ENCODE measurements around the gene CCDC170.
"Not testable (repeated sequence)": the region's sequence is repeated elsewhere in the genome, so short reads cannot be mapped to it uniquely, and the experiment has no call there.

Gene CCDC170

GRCh38 chr6:151493804-151494234, at the start of gene CCDC170:
Gene CCDC170 (plus strand): TSS chr6:151494017. CDS start chr6:151494129, 112 bp downstream.
- TF ChIP-seq POLR2A (IDR thresholded peaks at IDR 0.05; ENCODE audit: low read depth, low read length) = no peak
- DNase-seq (ENCODE audit: insufficient read length, low spot score) (no peak), FAIRE-seq (no peak)

- FAIRE-seq (no peak), DNase-seq (ENCODE audit: insufficient read length, low spot score) (no peak)
- no peak for TF ChIP-seq POLR2A (IDR thresholded peaks at IDR 0.05; ENCODE audit: low read depth, low read length)
Measured at GRCh38 chr6:151445482-151445881, 48.3 kb upstream of the CCDC170 start.

GRCh38 chr6:151447237-151447636, 46.6 kb upstream of the CCDC170 start:
- FAIRE-seq (no peak), DNase-seq (ENCODE audit: insufficient read length, low spot score) (no peak)
- TF ChIP-seq POLR2A (IDR thresholded peaks at IDR 0.05; ENCODE audit: low read depth, low read length) = no peak

GRCh38 chr6:151448623-151449022, 45.2 kb upstream of the CCDC170 start:
- FAIRE-seq (no peak), DNase-seq (ENCODE audit: insufficient read length, low spot score) (no peak)
- TF ChIP-seq POLR2A (IDR thresholded peaks at IDR 0.05; ENCODE audit: low read depth, low read length) = no peak

GRCh38 chr6:151450928-151451327, 42.9 kb upstream of the CCDC170 start:
- not testable (repeated sequence) for DNase-seq (ENCODE audit: insufficient read length, low spot score); FAIRE-seq

- TF ChIP-seq POLR2A (IDR thresholded peaks at IDR 0.05; ENCODE audit: low read depth, low read length) = no peak
- no peak for FAIRE-seq
- no peak for DNase-seq (ENCODE audit: insufficient read length, low spot score)
Measured at GRCh38 chr6:151451417-151451949, 42.3 kb upstream of the CCDC170 start.

- DNase-seq (ENCODE audit: insufficient read length, low spot score) (peak; percentile 90), FAIRE-seq (peak; percentile 86)
- peak; percentile 88 for TF ChIP-seq POLR2A (IDR thresholded peaks at IDR 0.05; ENCODE audit: low read depth, low read length)
Measured at GRCh38 chr6:151451950-151452749, 41.7 kb upstream of the CCDC170 start, which contains the start of gene RMND1. Gene RMND1 (minus strand): TSS chr6:151452126. CDS start chr6:151445811, 6,315 bp downstream.

- no peak for TF ChIP-seq POLR2A (IDR thresholded peaks at IDR 0.05; ENCODE audit: low read depth, low read length)
- DNase-seq (ENCODE audit: insufficient read length, low spot score) (no peak), FAIRE-seq (no peak)
Measured at GRCh38 chr6:151452750-151453427, 40.9 kb upstream of the CCDC170 start.

GRCh38 chr6:151455751-151456398, 37.9 kb upstream of the CCDC170 start:
- FAIRE-seq; DNase-seq (ENCODE audit: insufficient read length, low spot score): not testable (repeated sequence)

- no peak for TF ChIP-seq POLR2A (IDR thresholded peaks at IDR 0.05; ENCODE audit: low read depth, low read length)
- DNase-seq (ENCODE audit: insufficient read length, low spot score) (no peak), FAIRE-seq (no peak)
Measured at GRCh38 chr6:151461673-151462072, 32.1 kb upstream of the CCDC170 start.

GRCh38 chr6:151464702-151465101, 29.1 kb upstream of the CCDC170 start:
- FAIRE-seq = no peak
- TF ChIP-seq POLR2A (IDR thresholded peaks at IDR 0.05; ENCODE audit: low read depth, low read length) = no peak
- no peak for DNase-seq (ENCODE audit: insufficient read length, low spot score)

- DNase-seq (ENCODE audit: insufficient read length, low spot score) = no peak
- no peak for TF ChIP-seq POLR2A (IDR thresholded peaks at IDR 0.05; ENCODE audit: low read depth, low read length)
- FAIRE-seq = no peak
Measured at GRCh38 chr6:151475653-151476523, 17.9 kb upstream of the CCDC170 start.

GRCh38 chr6:151477726-151478125, 16.1 kb upstream of the CCDC170 start:
- TF ChIP-seq POLR2A (IDR thresholded peaks at IDR 0.05; ENCODE audit: low read depth, low read length) = no peak
- DNase-seq (ENCODE audit: insufficient read length, low spot score) = no peak
- FAIRE-seq = no peak
